ENCODE measurements around the gene CRTC1.

The CRTC1 gene

DNA sequence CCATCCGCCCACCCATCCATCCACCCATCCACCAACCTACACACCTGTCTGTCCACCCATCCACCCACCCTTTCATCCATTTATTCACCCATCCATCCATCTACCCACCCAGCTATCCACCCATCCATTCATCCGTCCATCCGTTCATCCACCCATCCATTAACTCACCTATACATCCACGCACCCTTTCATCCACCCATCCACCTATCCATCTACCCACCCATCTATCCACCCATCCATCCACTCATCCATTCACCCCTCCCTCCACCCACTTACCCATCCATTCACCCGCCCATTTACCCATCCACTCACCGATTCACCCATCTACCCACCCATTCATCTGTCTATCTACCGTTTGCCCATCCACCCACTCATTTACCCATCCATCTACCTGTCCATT is 29.0 kb upstream of the CRTC1 start:
- DNase-seq = no peak

- no peak for DNase-seq
These were observed 28.2 kb upstream of the CRTC1 start for GRCh38 chr19:18655173-18655844.

DNA sequence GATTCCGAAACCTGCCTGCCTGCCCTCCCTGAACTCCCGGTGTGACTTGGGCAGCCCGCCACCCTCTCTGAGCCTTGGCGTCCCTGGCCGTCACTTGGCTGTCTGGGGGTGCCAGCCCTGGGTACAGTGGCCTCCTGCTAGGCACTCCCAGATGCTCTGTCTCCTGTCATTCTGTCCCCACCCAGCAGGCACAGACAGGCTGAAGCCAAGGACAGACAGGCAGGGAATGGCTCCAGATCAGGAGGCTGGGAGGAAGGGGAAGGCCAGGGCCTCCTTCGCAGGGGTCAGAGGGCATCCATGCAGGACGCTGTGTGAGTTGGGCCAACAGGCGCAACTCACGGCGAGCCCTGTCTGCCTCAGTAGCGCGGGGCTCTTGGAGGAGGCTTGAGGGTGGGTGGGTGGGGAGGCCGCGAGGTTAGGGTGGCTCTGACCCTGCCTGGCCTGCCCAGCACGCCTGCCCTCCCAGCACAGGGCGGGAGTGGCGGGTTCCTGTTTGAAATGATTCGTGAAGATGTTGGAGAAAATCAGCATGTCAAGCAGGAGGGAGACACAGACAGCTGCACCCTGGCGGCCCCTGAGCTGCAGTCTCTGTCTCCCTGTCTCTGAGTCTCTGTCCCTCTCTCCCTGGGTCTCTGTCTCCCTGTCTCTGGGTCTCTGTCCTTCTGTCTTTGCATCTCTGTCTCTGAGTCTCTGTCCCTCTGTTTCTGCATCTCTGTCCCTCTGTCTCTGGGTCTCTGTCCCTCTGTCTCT is 27.0 kb upstream of the CRTC1 start:
- no peak for DNase-seq

- DNase-seq = no peak
These were observed 25.7 kb upstream of the CRTC1 start for GRCh38 chr19:18657590-18658365.

- DNase-seq = no peak
These were observed 25.1 kb upstream of the CRTC1 start for GRCh38 chr19:18658366-18658855.

DNA sequence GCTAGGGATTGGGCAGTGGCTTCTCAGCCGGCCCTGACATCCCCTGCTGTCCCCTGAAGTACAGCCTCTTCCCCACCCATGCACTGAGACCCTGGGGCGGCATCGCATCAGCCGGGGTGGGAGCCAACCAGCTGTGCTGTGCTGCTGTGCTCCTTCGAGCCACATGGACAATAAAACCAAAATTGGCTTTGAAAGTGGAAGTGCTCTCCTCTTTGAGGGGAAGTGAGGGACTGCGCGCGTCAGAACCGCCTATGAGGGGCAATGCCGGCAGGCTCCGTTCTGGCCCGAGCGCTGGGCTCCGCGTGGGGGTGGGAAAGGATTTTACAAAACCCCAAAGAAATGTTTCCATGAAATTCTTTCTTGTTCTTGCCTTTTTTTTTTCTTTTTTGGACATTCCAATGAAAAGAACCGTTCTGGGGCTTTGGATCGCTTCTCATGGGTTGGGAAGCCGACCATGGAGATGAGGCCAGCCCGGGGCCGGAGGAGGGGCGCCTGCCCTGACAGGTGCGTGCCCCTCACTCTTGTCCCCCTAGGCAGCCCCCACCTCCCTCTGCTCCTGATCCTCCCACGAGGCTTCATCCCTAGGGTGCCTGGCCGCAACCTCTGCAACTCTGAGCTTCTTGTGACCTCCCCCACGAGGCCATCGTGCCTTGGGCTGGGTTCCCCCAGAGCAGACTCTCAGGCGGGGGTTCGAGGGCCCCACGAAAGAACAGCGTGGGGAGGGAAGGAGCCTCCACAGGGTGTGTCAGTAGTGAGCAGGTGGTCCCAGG is 24.0 kb upstream of the CRTC1 start:
- no peak for DNase-seq

- DNase-seq = no peak
These were observed 23.2 kb upstream of the CRTC1 start for GRCh38 chr19:18660051-18660910.

GRCh38 chr19:18660939-18661670 is 22.4 kb upstream of the CRTC1 start:
- DNase-seq = no peak

DNA sequence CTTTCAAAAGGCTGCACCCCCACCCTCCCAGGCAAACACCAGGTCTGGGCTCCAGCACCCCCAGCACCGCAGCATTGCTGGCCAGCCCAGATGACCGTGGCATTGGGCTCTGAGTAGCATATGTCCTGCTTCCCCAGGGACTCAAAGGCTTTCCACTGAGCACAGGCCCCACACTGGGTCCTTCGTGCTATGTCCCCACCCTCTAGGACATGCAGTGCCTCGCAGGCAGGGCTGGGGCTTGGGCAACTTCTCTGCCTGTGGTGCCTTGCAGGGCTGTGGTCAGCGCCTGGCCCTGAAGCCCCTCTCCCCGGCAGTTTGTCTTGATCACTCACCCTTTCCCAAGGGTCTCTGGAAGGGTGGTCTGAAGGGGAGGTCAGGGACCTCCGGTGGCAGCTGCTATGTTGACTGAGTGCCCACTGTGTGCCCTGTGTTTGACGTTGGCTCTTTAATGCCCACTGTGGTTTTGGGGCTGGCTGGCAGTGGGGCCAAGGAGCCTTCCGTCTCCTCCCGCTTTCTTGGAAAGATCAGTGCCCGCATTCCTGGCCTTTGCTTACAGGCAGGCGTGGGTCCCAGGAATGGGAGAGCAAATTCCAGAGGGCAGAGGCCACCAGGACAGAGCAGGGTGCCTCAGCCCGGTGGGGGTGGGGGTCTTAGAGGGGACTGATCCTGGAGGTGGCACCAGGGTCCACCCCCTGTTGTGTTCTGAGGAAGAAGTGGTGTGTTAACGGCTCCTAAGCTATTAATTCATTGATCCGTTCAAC is 20.3 kb upstream of the CRTC1 start:
- no peak for DNase-seq

DNA sequence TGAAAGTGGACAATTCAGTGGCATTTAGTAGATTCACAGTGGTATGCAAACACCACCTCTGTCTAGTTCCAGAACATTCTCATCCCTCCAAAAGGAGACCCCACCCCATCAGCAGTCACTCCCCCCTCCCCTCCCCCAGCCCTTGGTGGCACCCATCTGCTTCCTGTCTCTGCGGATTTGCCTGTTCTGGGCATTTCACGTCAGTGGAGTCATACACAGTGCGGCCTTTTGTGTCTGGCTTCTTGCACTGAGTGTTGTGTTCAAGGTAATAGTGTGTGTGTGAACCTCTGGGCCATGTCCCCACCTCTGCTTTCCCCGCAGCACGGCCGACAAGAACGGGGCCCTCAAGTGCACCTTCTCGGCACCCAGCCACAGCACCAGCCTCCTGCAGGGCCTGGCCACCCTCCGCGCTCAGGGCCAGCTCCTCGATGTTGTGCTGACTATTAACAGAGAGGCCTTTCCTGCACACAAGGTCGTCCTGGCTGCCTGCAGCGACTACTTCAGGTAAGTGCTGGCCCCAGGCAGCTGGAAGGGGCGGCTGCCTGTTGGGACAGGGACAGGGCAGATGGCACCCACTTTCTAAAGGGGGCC is 19.4 kb upstream of the CRTC1 start:
- DNase-seq = no peak

DNA sequence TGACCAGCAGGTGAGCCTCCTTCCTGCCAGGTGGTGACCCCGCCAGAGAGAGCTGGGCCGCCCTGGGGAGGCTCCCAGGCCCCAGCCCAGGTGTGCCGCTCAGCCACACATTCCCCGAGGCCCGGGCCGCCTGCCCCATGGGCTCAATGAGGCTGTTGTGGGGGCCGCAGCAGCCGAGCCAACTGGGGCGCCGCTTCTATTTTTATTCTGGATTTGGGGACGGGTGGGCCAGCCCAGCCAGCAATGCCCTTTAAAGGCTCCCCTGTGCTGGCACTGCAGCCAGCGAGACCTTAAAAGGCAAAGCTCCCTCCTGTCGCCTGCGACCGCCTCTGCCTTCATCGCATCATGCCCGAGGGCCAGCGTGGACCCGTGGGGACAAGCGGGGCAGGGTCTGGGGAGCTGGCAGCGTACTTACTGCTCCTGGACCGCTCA is 17.7 kb upstream of the CRTC1 start:
- no peak for DNase-seq

DNA sequence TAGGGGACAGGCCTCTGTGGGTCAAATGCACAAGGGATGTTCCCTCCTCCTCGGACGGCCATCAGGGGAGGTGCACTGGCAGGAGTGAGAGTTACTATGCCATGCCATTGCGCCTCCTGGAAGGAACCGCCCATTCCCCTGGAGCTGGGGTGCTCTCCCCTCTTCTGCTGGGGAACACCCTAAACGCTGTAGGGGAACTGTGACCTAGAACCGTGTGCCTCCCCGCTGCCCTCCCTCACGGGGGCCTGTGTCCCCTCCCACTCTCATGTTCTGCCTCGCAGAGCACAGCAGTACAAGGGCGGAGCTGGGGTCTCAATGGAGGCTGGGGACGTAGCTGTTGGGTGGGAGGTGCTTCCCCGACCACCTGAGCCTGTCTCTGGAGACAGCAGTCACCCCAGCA is 17.2 kb upstream of the CRTC1 start:
- DNase-seq = no peak

- DNase-seq = no peak
These were observed 16.7 kb upstream of the CRTC1 start for GRCh38 chr19:18666784-18667183.

DNA sequence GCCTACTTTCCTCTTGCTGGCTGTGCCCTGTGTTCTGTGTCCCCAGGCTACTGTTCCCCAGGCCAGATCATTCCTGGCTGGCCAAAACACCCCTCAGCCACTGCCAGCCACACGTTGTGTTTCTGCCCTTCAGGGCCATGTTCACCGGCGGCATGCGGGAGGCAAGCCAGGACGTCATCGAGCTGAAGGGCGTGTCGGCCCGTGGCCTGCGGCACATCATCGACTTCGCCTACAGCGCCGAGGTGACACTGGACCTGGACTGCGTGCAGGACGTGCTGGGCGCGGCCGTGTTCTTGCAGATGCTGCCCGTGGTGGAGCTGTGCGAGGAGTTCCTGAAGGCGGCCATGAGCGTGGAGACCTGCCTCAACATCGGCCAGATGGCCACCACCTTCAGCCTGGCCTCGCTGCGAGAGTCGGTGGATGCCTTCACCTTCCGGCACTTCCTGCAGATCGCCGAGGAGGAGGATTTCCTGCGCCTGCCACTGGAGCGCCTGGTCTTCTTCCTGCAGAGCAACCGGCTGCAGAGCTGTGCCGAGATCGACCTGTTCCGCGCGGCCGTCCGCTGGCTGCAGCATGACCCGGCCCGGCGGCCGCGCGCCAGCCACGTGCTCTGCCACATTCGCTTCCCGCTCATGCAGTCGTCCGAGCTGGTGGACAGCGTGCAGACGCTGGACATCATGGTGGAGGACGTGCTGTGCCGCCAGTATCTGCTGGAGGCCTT is 15.8 kb upstream of the CRTC1 start:
- no peak for DNase-seq

GRCh38 chr19:18668252-18668631 is 15.2 kb upstream of the CRTC1 start:
- DNase-seq = no peak

DNA sequence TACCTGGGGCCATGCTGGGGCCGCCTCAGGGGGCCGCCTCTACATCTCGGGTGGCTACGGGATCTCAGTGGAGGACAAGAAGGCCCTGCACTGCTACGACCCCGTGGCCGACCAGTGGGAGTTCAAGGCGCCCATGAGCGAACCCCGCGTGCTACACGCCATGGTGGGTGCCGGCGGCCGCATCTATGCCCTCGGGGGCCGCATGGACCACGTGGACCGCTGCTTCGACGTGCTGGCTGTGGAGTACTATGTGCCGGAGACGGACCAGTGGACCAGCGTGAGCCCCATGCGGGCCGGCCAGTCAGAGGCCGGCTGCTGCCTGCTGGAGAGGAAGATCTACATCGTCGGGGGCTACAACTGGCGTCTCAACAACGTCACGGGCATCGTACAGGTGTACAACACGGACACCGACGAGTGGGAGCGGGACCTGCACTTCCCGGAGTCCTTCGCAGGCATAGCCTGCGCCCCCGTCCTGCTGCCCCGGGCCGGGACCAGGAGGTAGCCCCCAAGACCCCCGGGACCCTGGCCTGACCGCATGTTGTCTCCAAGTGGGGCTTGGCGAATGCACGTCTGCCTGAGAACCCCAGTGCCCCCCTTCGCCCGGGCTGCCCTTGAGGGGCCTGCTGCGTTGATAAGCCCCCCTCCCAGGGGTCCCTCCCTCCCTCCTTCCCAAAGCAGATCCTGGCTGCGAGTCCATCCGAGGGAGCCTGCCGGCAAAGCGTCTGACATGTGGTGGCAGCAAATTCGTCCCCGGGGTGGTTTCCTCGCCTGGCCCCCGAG is 14.5 kb upstream of the CRTC1 start:
- no peak for DNase-seq

GRCh38 chr19:18669524-18669817 is 14.0 kb upstream of the CRTC1 start:
- DNase-seq = no peak

DNA sequence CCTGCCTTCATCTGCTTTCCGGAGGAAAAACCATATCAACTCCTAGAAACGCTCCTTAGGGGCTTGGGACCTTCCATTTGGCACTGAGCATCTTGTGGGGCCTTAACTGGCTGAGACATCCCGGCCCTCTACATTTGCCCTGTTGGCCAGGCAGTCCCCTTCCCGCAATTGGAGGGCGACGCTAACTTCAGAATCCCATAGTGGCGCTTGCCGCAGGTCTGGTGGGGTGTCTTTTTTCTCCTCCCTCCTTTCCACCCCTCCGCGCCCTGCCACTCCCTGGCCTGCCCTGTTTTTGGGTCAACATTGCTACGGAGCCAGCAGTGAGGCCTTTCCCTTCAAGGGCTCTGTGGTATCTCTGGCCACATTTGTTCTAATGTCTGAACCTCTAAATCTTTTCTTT is 13.6 kb upstream of the CRTC1 start:
- no peak for DNase-seq

GRCh38 chr19:18670312-18670711 is 13.2 kb upstream of the CRTC1 start:
- no peak for DNase-seq
